Right lobe of liver (tissue), 6 donors: Measurements from ENCODE around the gene MYO5A. TPM values are rescaled to one million over a fixed set of nuclear protein-coding genes. Genes with fewer than 3 reads are reported as not detected.
"Not testable (repeated sequence)": the region's sequence is repeated elsewhere in the genome, so short reads cannot be mapped to it uniquely, and the experiment has no call there.

Source experiments
- ATAC-seq, 4 donors: fragments of 200-7000 bp; cut with Tn5 transposase; one replicate each; pipeline ENCODE4 v1.9.1; 2020; ENCODE audit warnings: mild to moderate bottlenecking in 4 of 4, moderate library complexity in 4 of 4
- DNase-seq, 3 donors: peaks; one replicate each; pipeline ENCODE4 v3.0.0-alpha.2; 2020
- H3K27ac ChIP-seq, 3 donors: fragments of 200-600 bp; one replicate each; pipeline ENCODE4 v1.8.0; 2022
- H3K27me3 ChIP-seq, 2 donors: fragments of 200-600 bp; one replicate each; pipeline ENCODE4 v1.8.0; 2022
- H3K36me3 ChIP-seq, 4 donors: fragments of 200-600 bp; sonication (generic) in 1 of 4; one replicate each; pipeline versions ENCODE4 v1.5.1 to v1.8.0; 2017 to 2022; ENCODE audit warnings: control low read depth in 1 of 4
- H3K4me1 ChIP-seq, 4 donors: fragments of 200-600 bp; sonication (generic) in 1 of 4; one replicate each; pipeline versions ENCODE4 v1.5.1 to v1.8.0; 2017 to 2022; ENCODE audit warnings: control low read depth in 1 of 4
- H3K4me3 ChIP-seq, 3 donors: fragments of 200-600 bp; one replicate each; pipeline ENCODE4 v1.8.0; 2022
- H3K9me3 ChIP-seq, 4 donors: fragments of 200-600 bp; sonication (generic) in 1 of 4; one replicate each; pipeline versions ENCODE4 v1.5.1 to v1.8.0; 2017 to 2022; ENCODE audit warnings: control low read depth in 1 of 4
- CTCF ChIP-seq, 4 donors: fragments of 200-600 bp in 3 of 4; fragments of 450-650 bp in 1 of 4; IDR thresholded peaks; one replicate each; pipeline versions ENCODE4 v1.5.1 to v1.8.0; 2016 to 2022; ENCODE audit warnings: antibody characterized with exemption in 4 of 4, mild to moderate bottlenecking in 2 of 4
- POLR2A ChIP-seq: fragments of 450-650 bp; IDR thresholded peaks from one replicate; pipeline ENCODE4 v1.6.1; 2017; ENCODE audit warnings: antibody characterized with exemption, mild to moderate bottlenecking
- WGBS: methylation state at CpG from one replicate; pipeline ENCODE4 v1.1.6; 2018; ENCODE audit warnings: low coverage, low lambda C conversion rate; ENCODE audit not compliant: insufficient coverage; ENCODE audit errors: missing lambda C conversion rate; 5-methylcytosine and 5-hydroxymethylcytosine counted together
- intact Hi-C, 2 donors: fragments of 100-400 bp; cut with DNase I; formaldehyde crosslinking; loops; one replicate each; pipeline versions ENCODE4 v1.11.2 to v1.14.1; 2022
- total RNA-seq, 6 experiments: library from RNA; depleted of rRNA in 2 of 6; stranded (reverse); fragments of >200 nt in 2 of 6; fragmentation: NEBNext Ultra II Directional in 3 of 6; extraction: Animal tissue kit (Norgen Biotek cat#: 25700) in 3 of 6; gene quantifications; one replicate each; pipeline versions ENCODE4 v1.1.0 to v1.2.4, GENCODE V29; 2016 to 2023
- donor health status: DM: no; HTN: yes; CAD: no.
- donor health status: DM: no; HTN: no; CAD: no.
- donor health status: DM: no; HTN: no; CAD: no.
- donor health status: DM: no; HTN: yes; CAD: no.
- donor health status: DM: no; HTN: yes; CAD: no.

Gene MYO5A
- total RNA-seq, 6 experiments from 2014 or later: 3.2 to 13.3 (median 5.0) TPM

GRCh38 chr15:52518487-52519371 lies 10.0 kb downstream of the MYO5A start:
- WGBS: 57% methylated on average over 8 of the region's 8 CpGs

GRCh38 chr15:52517014-52517413 lies 11.7 kb downstream of the MYO5A start:
- intact Hi-C loops: no loop called here
- no peak for ATAC-seq
- no peaks in the 10 kb centered on the region for H3K36me3 ChIP-seq
- TF ChIP-seq POLR2A: no peak
- no peak for TF ChIP-seq CTCF (IDR thresholded peaks at IDR 0.05)
- H3K4me3 ChIP-seq: no peak overlapping the region
- DNase-seq: no peak
- H3K27me3 ChIP-seq: no peaks in the 10 kb centered on the region
- WGBS: 82% methylated on average over 1 of the region's 1 CpG
- no peaks in the 10 kb centered on the region for H3K4me1 ChIP-seq
- no peaks in the 10 kb centered on the region for H3K9me3 ChIP-seq
- H3K27ac ChIP-seq: no peak overlapping the region

More at GRCh38 chr15:52518487-52519371, 10.0 kb downstream of the MYO5A start:
- no peak for TF ChIP-seq CTCF (IDR thresholded peaks at IDR 0.05)
- TF ChIP-seq POLR2A: no peak
- DNase-seq (no peak), ATAC-seq (no peak)
- Histone ChIP-seq H3K27ac (no peak overlapping the region), H3K4me3 (no peak overlapping the region), H3K4me1 (no peaks in the 10 kb centered on the region), H3K9me3 (no peaks in the 10 kb centered on the region), H3K36me3 (no peaks in the 10 kb centered on the region), H3K27me3 (no peaks in the 10 kb centered on the region)
- intact Hi-C loops: no loop called here

DNA sequence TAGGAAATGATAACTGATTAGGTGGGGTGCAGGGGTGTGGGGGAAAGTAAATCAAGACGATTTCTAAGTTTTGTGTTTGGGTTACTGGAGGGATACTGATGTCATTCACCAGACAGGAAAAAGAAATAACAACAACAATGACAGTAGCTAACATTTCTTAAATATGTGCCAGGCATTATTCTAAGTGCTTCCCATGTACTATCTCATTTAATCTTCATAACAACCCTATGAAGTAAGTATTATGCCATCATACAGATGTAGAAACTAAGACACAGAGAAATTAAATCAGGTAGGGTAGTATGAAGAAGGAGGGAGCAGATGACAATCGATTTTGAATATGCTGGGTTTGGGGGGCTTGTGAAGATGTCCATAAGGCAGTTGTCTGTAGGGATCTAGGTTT lies 13.3 kb downstream of the MYO5A start:
- Histone ChIP-seq H3K27me3 (no peaks in the 10 kb centered on the region), H3K4me3 (no peak overlapping the region), H3K36me3 (no peaks in the 10 kb centered on the region), H3K9me3 (no peaks in the 10 kb centered on the region), H3K27ac (no peak overlapping the region), H3K4me1 (no peaks in the 10 kb centered on the region)
- ATAC-seq (no peak), DNase-seq (no peak)
- intact Hi-C loops: no loop called here
- no peak for TF ChIP-seq POLR2A
- no peak for TF ChIP-seq CTCF (IDR thresholded peaks at IDR 0.05)
- 64% methylated on average over 2 of the region's 2 CpGs for WGBS

- Histone ChIP-seq H3K4me1 (no peaks in the 10 kb centered on the region), H3K9me3 (no peaks in the 10 kb centered on the region), H3K4me3 (no peak overlapping the region), H3K27me3 (no peaks in the 10 kb centered on the region), H3K36me3 (no peaks in the 10 kb centered on the region), H3K27ac (no peak overlapping the region)
- intact Hi-C loops: no loop called here
- WGBS: 83% methylated on average over 1 of the region's 1 CpG
- DNase-seq: no peak
- TF ChIP-seq CTCF (IDR thresholded peaks at IDR 0.05): no peak
- no peak for TF ChIP-seq POLR2A
- no peak for ATAC-seq
These were observed 14.2 kb downstream of the MYO5A start for GRCh38 chr15:52514482-52514881.

DNA sequence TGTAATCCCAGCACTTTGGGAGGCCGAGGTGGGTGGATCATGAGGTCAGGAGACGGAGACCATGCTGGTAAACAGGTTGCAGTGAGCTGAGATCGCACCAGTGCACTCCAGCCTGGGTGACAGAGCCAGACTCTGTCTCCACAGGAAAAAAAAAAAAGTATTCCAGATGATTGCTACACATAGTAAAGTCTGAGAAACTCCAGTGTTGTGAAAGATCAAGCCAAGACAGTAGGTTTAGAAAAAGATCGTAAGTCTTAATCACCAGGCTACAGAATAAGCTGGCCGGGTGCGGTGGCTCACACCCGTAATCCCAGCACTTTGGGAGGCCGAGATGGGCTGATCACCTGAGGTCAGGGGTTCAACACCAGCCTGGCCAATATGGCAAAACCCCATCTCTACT lies 15.8 kb downstream of the MYO5A start:
- intact Hi-C loops, H3K36me3 ChIP-seq: not testable (repeated sequence)

More for the DNA sequence above, 15.8 kb downstream of the MYO5A start:
- ATAC-seq, H3K4me3 ChIP-seq, H3K9me3 ChIP-seq, H3K4me1 ChIP-seq, H3K27me3 ChIP-seq, H3K27ac ChIP-seq, DNase-seq: not testable (repeated sequence)
- 91% methylated on average over 8 of the region's 8 CpGs for WGBS
